CD14-positive monocyte (primary cell): ENCODE measurements around the gene PHYHD1. TPM values are rescaled to one million over a fixed set of nuclear protein-coding genes. Genes with fewer than 3 reads are reported as not detected.

Source experiments
- DNase-seq, 3 donors: peaks; one replicate each; pipeline ENCODE4 v3.0.0-alpha.2; 2011 to 2022
- H2AFZ ChIP-seq: 2 replicates; pipeline ENCODE4 v1.6.0; 2012; ENCODE audit warnings: mild to moderate bottlenecking, low read depth, low read length, inconsistent platforms; ENCODE audit not compliant: insufficient read depth, poor library complexity, severe bottlenecking
- H3K27ac ChIP-seq, 2 donors: 1 replicate in 1 of 2; 2 replicates in 1 of 2; pipeline ENCODE4 v1.5.1; 2012 to 2013; ENCODE audit warnings: low read length in 2 of 2, control low read depth in 1 of 2, inconsistent platforms in 1 of 2, low read depth in 1 of 2, mild to moderate bottlenecking in 1 of 2
- H3K27me3 ChIP-seq, 2 donors: one replicate each; pipeline versions ENCODE4 v1.6.0 to v1.6.1; 2011 to 2013; ENCODE audit warnings: low read length in 2 of 2; ENCODE audit not compliant: control insufficient read depth in 2 of 2, insufficient read depth in 2 of 2
- H3K36me3 ChIP-seq, 2 donors: replicated peaks in 1 of 2; 1 replicate in 1 of 2; 2 replicates in 1 of 2; pipeline versions ENCODE4 v1.5.1 to v1.6.1; 2012 to 2013; ENCODE audit warnings: low read length in 2 of 2, control low read depth in 1 of 2, inconsistent platforms in 1 of 2, mild to moderate bottlenecking in 1 of 2; ENCODE audit not compliant: insufficient read depth in 2 of 2, control insufficient read depth in 1 of 2
- H3K4me1 ChIP-seq, 2 donors: 1 replicate in 1 of 2; 2 replicates in 1 of 2; pipeline versions ENCODE4 v1.5.1 to v1.6.1; 2012 to 2013; ENCODE audit warnings: low read length in 2 of 2, control low read depth in 1 of 2, inconsistent platforms in 1 of 2, mild to moderate bottlenecking in 1 of 2, moderate library complexity in 1 of 2; ENCODE audit not compliant: insufficient read depth in 2 of 2, control insufficient read depth in 1 of 2
- H3K4me2 ChIP-seq: replicated peaks from 2 replicates; pipeline ENCODE3; 2012; ENCODE audit warnings: low read length, moderate library complexity, mild to moderate bottlenecking; ENCODE audit not compliant: poor library complexity, severe bottlenecking; ENCODE audit errors: extremely low read depth
- H3K4me3 ChIP-seq, 3 experiments: fragments of 200-600 bp in 1 of 3; sonication (generic) in 1 of 3; replicated peaks in 1 of 3; 1 replicate in 2 of 3; 2 replicates in 1 of 3; pipeline ENCODE4 v1.5.1; 2011 to 2013; ENCODE audit warnings: low read length in 3 of 3, mild to moderate bottlenecking in 3 of 3, control low read depth in 2 of 3, low read depth in 2 of 3, inconsistent platforms in 1 of 3, moderate library complexity in 1 of 3
- H3K79me2 ChIP-seq: 2 replicates; pipeline ENCODE4 v1.6.0; 2012; ENCODE audit warnings: mild to moderate bottlenecking, control low read depth, inconsistent platforms, low read length, moderate library complexity; ENCODE audit not compliant: insufficient read depth
- H3K9ac ChIP-seq: 2 replicates; pipeline ENCODE4 v1.6.0; 2017; ENCODE audit warnings: low read length, mild to moderate bottlenecking; ENCODE audit not compliant: insufficient read depth, poor library complexity, severe bottlenecking
- H3K9me3 ChIP-seq, 2 donors: replicated peaks in 1 of 2; 1 replicate in 1 of 2; 2 replicates in 1 of 2; pipeline versions ENCODE4 v1.5.1 to v1.6.1; 2012 to 2013; ENCODE audit warnings: low read length in 2 of 2, control low read depth in 1 of 2; ENCODE audit not compliant: control insufficient read depth in 1 of 2, insufficient read depth in 1 of 2
- H4K20me1 ChIP-seq: 2 replicates; pipeline ENCODE4 v1.6.0; 2012; ENCODE audit warnings: mild to moderate bottlenecking, low read length, control low read depth, moderate library complexity; ENCODE audit not compliant: insufficient read depth
- H3K27ac Mint-ChIP-seq, 7 donors: one replicate each; pipeline ENCODE4 v1.8.0; 2020; ENCODE audit warnings: mild to moderate bottlenecking in 7 of 7, mixed read lengths in 7 of 7, moderate library complexity in 6 of 7, inconsistent platforms in 2 of 7
- H3K27me3 Mint-ChIP-seq, 3 donors: one replicate each; pipeline ENCODE4 v1.8.0; 2021 to 2022; ENCODE audit warnings: low read depth in 3 of 3, mild to moderate bottlenecking in 3 of 3, mixed read lengths in 3 of 3, moderate library complexity in 3 of 3, inconsistent platforms in 1 of 3
- H3K36me3 Mint-ChIP-seq, 2 donors: one replicate each; pipeline ENCODE4 v1.8.0; 2020; ENCODE audit warnings: mixed read lengths in 2 of 2, inconsistent platforms in 1 of 2, mild to moderate bottlenecking in 1 of 2
- H3K4me1 Mint-ChIP-seq: one replicate; pipeline ENCODE4 v1.8.0; 2020; ENCODE audit warnings: mild to moderate bottlenecking, mixed read lengths
- H3K4me3 Mint-ChIP-seq, 2 donors: one replicate each; pipeline ENCODE4 v1.8.0; 2020; ENCODE audit warnings: mild to moderate bottlenecking in 2 of 2, mixed read lengths in 2 of 2, moderate library complexity in 1 of 2
- H3K9me3 Mint-ChIP-seq, 7 donors: one replicate each; pipeline ENCODE4 v1.8.0; 2020 to 2022; ENCODE audit warnings: mixed read lengths in 7 of 7, mild to moderate bottlenecking in 6 of 7, moderate library complexity in 6 of 7, inconsistent platforms in 2 of 7
- CTCF ChIP-seq: fragments of 200-600 bp; IDR thresholded peaks from one replicate; pipeline ENCODE4 v1.8.0; 2022; ENCODE audit warnings: antibody characterized with exemption, mild to moderate bottlenecking
- WGBS: methylation state at CpG from one replicate; pipeline ENCODE4 v1.1.5; 2013; ENCODE audit warnings: missing lambda C conversion rate; ENCODE audit not compliant: insufficient coverage; 5-methylcytosine and 5-hydroxymethylcytosine counted together
- intact Hi-C, 2 donors: fragments of 100-400 bp; cut with micrococcal nuclease; formaldehyde crosslinking; loops; one replicate each; pipeline versions ENCODE4 v1.15.0 to v1.15.1; 2023
- polyA plus RNA-seq, 3 donors: library from polyadenylated mRNA; depleted of rRNA in 1 of 3; unstranded in 2 of 3; stranded (reverse) in 1 of 3; fragments of 300-500 nt in 2 of 3; fragments of >200 nt in 1 of 3; fragmentation: Illumina TruSeq in 2 of 3; gene quantifications; 1 replicate in 2 of 3; 2 replicates in 1 of 3; pipeline ENCODE4 v1.2.3, GENCODE V29; 2012 to 2021

Gene PHYHD1
- polyA plus RNA-seq, 3 donors = 0.29 TPM; not detected in 2

GRCh38 chr9:128892221-128892921, 28.4 kb upstream of the PHYHD1 start:
- peaks cover 9% of the 10 kb centered on the region for H4K20me1 ChIP-seq
- H3K27ac Mint-ChIP-seq = peak overlapping the region in 2 of 7 donors; percentile 25 to 63
- no peaks in the 10 kb centered on the region for H3K4me1 Mint-ChIP-seq
- H3K4me1 ChIP-seq = no peaks in the 10 kb centered on the region
- peaks cover 32 to 81% of the 10 kb centered on the region in 2 donors for H3K36me3 ChIP-seq
- 84% methylated on average over 11 of the region's 17 CpGs for WGBS
- no peak overlapping the region for H3K4me3 Mint-ChIP-seq
- no peak for DNase-seq
- peaks cover 44 to 81% of the 10 kb centered on the region in 2 donors for H3K36me3 Mint-ChIP-seq
- H3K9ac ChIP-seq = no peak overlapping the region
- H3K9me3 Mint-ChIP-seq = peaks cover 0 to 3% (median 0%) of the 10 kb centered on the region in 7 donors
- intact Hi-C loops = no loop called here
- no peaks in the 10 kb centered on the region for H3K9me3 ChIP-seq
- no peaks in the 10 kb centered on the region for H3K27me3 ChIP-seq
- no peak overlapping the region for H3K4me3 ChIP-seq
- no peak overlapping the region for H2AFZ ChIP-seq
- peaks cover 9% of the 10 kb centered on the region for H3K79me2 ChIP-seq
- H3K27me3 Mint-ChIP-seq = peaks cover 0 to 2% (median 0%) of the 10 kb centered on the region in 3 donors
- H3K27ac ChIP-seq = no peak overlapping the region
- H3K4me2 ChIP-seq = no peak overlapping the region
- TF ChIP-seq CTCF = no peak

GRCh38 chr9:128893354-128893753, 27.4 kb upstream of the PHYHD1 start:
- no peak overlapping the region for H3K4me3 Mint-ChIP-seq
- Histone ChIP-seq H3K79me2 (peaks cover 5% of the 10 kb centered on the region), H3K4me3 (no peak overlapping the region), H3K27ac (no peak overlapping the region), H3K27me3 (no peaks in the 10 kb centered on the region), H4K20me1 (peaks cover 6% of the 10 kb centered on the region), H3K4me1 (peaks cover 1 to 3% of the 10 kb centered on the region in 2 donors), H3K36me3 (peaks cover 28 to 79% of the 10 kb centered on the region in 2 donors), H3K4me2 (no peak overlapping the region), H3K9ac (no peak overlapping the region), H3K9me3 (no peaks in the 10 kb centered on the region), H2AFZ (no peak overlapping the region)
- peaks cover 0 to 3% (median 0%) of the 10 kb centered on the region in 7 donors for H3K9me3 Mint-ChIP-seq
- DNase-seq = no peak
- no peak for TF ChIP-seq CTCF
- peaks cover 3% of the 10 kb centered on the region for H3K4me1 Mint-ChIP-seq
- intact Hi-C loops = no loop called here
- peak overlapping the region in 3 of 7 donors; percentile 24 to 68 (median 42) for H3K27ac Mint-ChIP-seq
- H3K27me3 Mint-ChIP-seq = peaks cover 0 to 2% (median 0%) of the 10 kb centered on the region in 3 donors
- peaks cover 37 to 81% of the 10 kb centered on the region in 2 donors for H3K36me3 Mint-ChIP-seq
- WGBS = no CpG with 5 or more reads among the region's 8 CpGs
